Measurements from ENCODE around the gene SNRNP25. TPM values are rescaled to one million over a fixed set of nuclear protein-coding genes. Genes with fewer than 3 reads are reported as not detected.

Gene SNRNP25
- total and polyA plus RNA-seq, 9 of the 15 experiments (the other 6 are each of a cell fraction or from before 2014, with no cell fraction given) = 59.0 to 176 (median 108) TPM

GRCh38 chr16:104928-105327 lies 51.3 kb downstream of the SNRNP25 start (continued):
- TF ChIP-seq, protein P1, sequence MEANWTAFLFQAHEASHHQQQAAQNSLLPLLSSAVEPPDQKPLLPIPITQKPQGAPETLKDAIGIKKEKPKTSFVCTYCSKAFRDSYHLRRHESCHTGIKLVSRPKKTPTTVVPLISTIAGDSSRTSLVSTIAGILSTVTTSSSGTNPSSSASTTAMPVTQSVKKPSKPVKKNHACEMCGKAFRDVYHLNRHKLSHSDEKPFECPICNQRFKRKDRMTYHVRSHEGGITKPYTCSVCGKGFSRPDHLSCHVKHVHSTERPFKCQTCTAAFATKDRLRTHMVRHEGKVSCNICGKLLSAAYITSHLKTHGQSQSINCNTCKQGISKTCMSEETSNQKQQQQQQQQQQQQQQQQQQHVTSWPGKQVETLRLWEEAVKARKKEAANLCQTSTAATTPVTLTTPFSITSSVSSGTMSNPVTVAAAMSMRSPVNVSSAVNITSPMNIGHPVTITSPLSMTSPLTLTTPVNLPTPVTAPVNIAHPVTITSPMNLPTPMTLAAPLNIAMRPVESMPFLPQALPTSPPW (CRISPR knock-in tag; IDR thresholded peaks at IDR 0.05) = peak; percentile 20; the same call in 1 of the 2 replicates
- no peak for TF ChIP-seq ZEB2 (IDR thresholded peaks at IDR 0.05)
- TF ChIP-seq NCOR1 (IDR thresholded peaks at IDR 0.05) = peak; percentile 86
- TF ChIP-seq TAF1 (IDR thresholded peaks at IDR 0.05; ENCODE audit: control insufficient read depth, extremely low read depth, insufficient read depth, low read length, severe bottlenecking) = no peak
- no peak for TF ChIP-seq ZNF263 (CRISPR knock-in tag; IDR thresholded peaks at IDR 0.05; ENCODE audit: borderline replicate concordance)
- TF ChIP-seq TAL1 (IDR thresholded peaks at IDR 0.05) = peak; percentile 79; the same call in 1 of the 2 replicates
- TF ChIP-seq SREBF1 (IDR thresholded peaks at IDR 0.05; ENCODE audit: borderline replicate concordance, low read depth, low read length) = no peak
- TF ChIP-seq MAFF (IDR thresholded peaks at IDR 0.05; ENCODE audit: low read length) = peak; percentile 84
- TF ChIP-seq, protein P2, sequence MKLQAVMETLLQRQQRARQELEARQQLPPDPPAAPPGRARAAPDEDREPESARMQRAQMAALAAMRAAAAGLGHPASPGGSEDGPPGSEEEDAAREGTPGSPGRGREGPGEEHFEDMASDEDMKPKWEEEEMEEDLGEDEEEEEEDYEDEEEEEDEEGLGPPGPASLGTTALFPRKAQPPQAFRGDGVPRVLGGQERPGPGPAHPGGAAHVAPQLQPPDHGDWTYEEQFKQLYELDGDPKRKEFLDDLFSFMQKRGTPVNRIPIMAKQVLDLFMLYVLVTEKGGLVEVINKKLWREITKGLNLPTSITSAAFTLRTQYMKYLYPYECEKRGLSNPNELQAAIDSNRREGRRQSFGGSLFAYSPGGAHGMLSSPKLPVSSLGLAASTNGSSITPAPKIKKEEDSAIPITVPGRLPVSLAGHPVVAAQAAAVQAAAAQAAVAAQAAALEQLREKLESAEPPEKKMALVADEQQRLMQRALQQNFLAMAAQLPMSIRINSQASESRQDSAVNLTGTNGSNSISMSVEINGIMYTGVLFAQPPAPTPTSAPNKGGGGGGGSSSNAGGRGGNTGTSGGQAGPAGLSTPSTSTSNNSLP (IDR thresholded peaks at IDR 0.05; ENCODE audit: borderline replicate concordance, low read depth, low read length) = no peak
- TF ChIP-seq ZNF274 (IDR thresholded peaks at IDR 0.05; ENCODE audit: borderline replicate concordance, low read depth, low read length) = no peak
- TF ChIP-seq PRDM10 (IDR thresholded peaks at IDR 0.05; ENCODE audit: partially characterized antibody) = peak; percentile 87
- peak in 1 of 2 experiments; percentile 81; a peak in 1 of 4 replicates for TF ChIP-seq TBL1XR1 (IDR thresholded peaks at IDR 0.05; ENCODE audit: low read length in 2 of 2)
- TF ChIP-seq, protein P3, sequence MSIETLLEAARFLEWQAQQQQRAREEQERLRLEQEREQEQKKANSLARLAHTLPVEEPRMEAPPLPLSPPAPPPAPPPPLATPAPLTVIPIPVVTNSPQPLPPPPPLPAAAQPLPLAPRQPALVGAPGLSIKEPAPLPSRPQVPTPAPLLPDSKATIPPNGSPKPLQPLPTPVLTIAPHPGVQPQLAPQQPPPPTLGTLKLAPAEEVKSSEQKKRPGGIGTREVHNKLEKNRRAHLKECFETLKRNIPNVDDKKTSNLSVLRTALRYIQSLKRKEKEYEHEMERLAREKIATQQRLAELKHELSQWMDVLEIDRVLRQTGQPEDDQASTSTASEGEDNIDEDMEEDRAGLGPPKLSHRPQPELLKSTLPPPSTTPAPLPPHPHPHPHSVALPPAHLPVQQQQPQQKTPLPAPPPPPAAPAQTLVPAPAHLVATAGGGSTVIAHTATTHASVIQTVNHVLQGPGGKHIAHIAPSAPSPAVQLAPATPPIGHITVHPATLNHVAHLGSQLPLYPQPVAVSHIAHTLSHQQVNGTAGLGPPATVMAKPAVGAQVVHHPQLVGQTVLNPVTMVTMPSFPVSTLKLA (conservative IDR thresholded peaks at IDR 0.05) = 0 out of 4 replicates have a peak, but pooled peaks of 1 of the 2 experiments have one; percentile 33
- TF ChIP-seq THAP12 (CRISPR knock-in tag; IDR thresholded peaks at IDR 0.05) = no peak
